Calu3 (cell line): ENCODE results near the gene ZFP69. TPM values are rescaled to one million over a fixed set of nuclear protein-coding genes. Genes with fewer than 3 reads are reported as not detected.

Source experiments
- BruUV-seq: library from RNA; stranded (reverse); fragments of 400-500 nt; replicated peaks from 2 replicates; lab custom pipeline; 2021; lab: Mats Ljungman, UMichigan
- CTCF ChIA-PET: fragments of 300-600 bp; sonication (Branson Sonifier 250); formaldehyde crosslinking; loops from one replicate; lab custom pipeline; 2022; ENCODE audit warnings: antibody characterized with exemption; lab: Charles Lee
- DNase-seq: peaks from one replicate; pipeline ENCODE4 v3.0.0; 2022
- H3K27ac Mint-ChIP-seq: one replicate; pipeline ENCODE4 v1.8.0; 2022; ENCODE audit warnings: mixed read lengths; ENCODE audit not compliant: unreplicated experiment
- H3K27me3 Mint-ChIP-seq: one replicate; pipeline ENCODE4 v1.8.0; 2022; ENCODE audit warnings: mixed read lengths; ENCODE audit not compliant: unreplicated experiment
- H3K36me3 Mint-ChIP-seq: one replicate; pipeline ENCODE4 v1.8.0; 2022; ENCODE audit warnings: mild to moderate bottlenecking, moderate library complexity, mixed read lengths; ENCODE audit not compliant: insufficient read depth, unreplicated experiment
- H3K4me1 Mint-ChIP-seq: one replicate; pipeline ENCODE4 v1.8.0; 2022; ENCODE audit warnings: mild to moderate bottlenecking, low read depth, mixed read lengths; ENCODE audit not compliant: unreplicated experiment
- H3K4me3 Mint-ChIP-seq: one replicate; pipeline ENCODE4 v1.8.0; 2022; ENCODE audit warnings: mild to moderate bottlenecking, low read depth, moderate library complexity, mixed read lengths; ENCODE audit not compliant: unreplicated experiment
- H3K9me3 Mint-ChIP-seq: one replicate; pipeline ENCODE4 v1.8.0; 2022; ENCODE audit warnings: low read depth, mixed read lengths; ENCODE audit not compliant: unreplicated experiment
- CTCF ChIP-seq: fragments of 200-600 bp; IDR thresholded peaks from one replicate; pipeline ENCODE4 v1.8.0; 2022; ENCODE audit warnings: antibody characterized with exemption; ENCODE audit not compliant: unreplicated experiment
- intact Hi-C: fragments of 100-400 bp; cut with micrococcal nuclease; formaldehyde crosslinking; loops from one replicate; pipeline ENCODE4 v1.10.0; 2022; ENCODE audit not compliant: unreplicated experiment
- total RNA-seq: library from RNA; stranded (reverse); gene quantifications from 2 replicates; pipeline ENCODE4 v1.2.3, GENCODE V29; 2022

Gene ZFP69
- total RNA-seq, 1 experiment from 2014 or later: 2.9 TPM

- no TSS peak for BruUV-seq
- intact Hi-C loops: loop anchor here (10.0 kb wide), 1 partner anchor 445 kb away; no protein-coding TSS in a partner anchor
- H3K4me3 Mint-ChIP-seq: no peak overlapping the region
- H3K9me3 Mint-ChIP-seq: peaks cover 2% of the 10 kb centered on the region
- H3K4me1 Mint-ChIP-seq: no peaks in the 10 kb centered on the region
- peaks cover 5% of the 10 kb centered on the region for H3K36me3 Mint-ChIP-seq
- H3K27me3 Mint-ChIP-seq: no peaks in the 10 kb centered on the region
- TF ChIP-seq CTCF: no peak
- DNase-seq: no peak
- CTCF ChIA-PET: no interaction called here
- H3K27ac Mint-ChIP-seq: no peak overlapping the region
Observed at GRCh38 chr1:40539338-40539737, 62.2 kb downstream of the ZFP69 start.

Other genes with a start within 250 kb of the ZFP69 start
- not detected in 2 replicates for gene TMCO2, start 229.4 kb upstream of the ZFP69 start, total RNA-seq
- 60.1 and 62.0 TPM in 2 replicates for gene ZMPSTE24, start 219.1 kb upstream of the ZFP69 start, total RNA-seq
- 3.0 and 3.2 TPM in 2 replicates for gene COL9A2, start 160.0 kb upstream of the ZFP69 start, total RNA-seq
- gene SMAP2, start 103.6 kb upstream of the ZFP69 start, total RNA-seq: 12.8 and 13.7 TPM in 2 replicates
- gene ZFP69B, start 26.8 kb upstream of the ZFP69 start, total RNA-seq: 4.5 and 5.1 TPM in 2 replicates
- 11.7 and 12.2 TPM in 2 replicates for gene EXO5, start 31.5 kb downstream of the ZFP69 start, total RNA-seq
- 4.5 and 5.1 TPM in 2 replicates for gene ZNF684, start 54.3 kb downstream of the ZFP69 start, total RNA-seq
- 0.81 and 1.3 TPM in 2 replicates for gene RIMS3, start 188.4 kb downstream of the ZFP69 start, total RNA-seq
- gene NFYC, start 214.4 kb downstream of the ZFP69 start, total RNA-seq: 65.5 and 66.0 TPM in 2 replicates